H1 (cell line): ENCODE data around the gene PSPN. TPM values are rescaled to one million over a fixed set of nuclear protein-coding genes. Genes with fewer than 3 reads are reported as not detected.

Experiments
- BACH1 ChIP-seq: IDR thresholded peaks from 2 replicates; pipeline ENCODE4 v1.6.1; 2012; ENCODE audit warnings: low read length, improper control_type of control experiment
- polyA plus RNA-seq, 7 experiments: library from polyadenylated mRNA; depleted of rRNA in 3 of 7; stranded (reverse) in 5 of 7; unstranded in 2 of 7; fragments of >200 nt in 5 of 7; fragments of 200-250 nt in 2 of 7; gene quantifications; 1 replicate in 5 of 7; 2 replicates in 1 of 7; 4 replicates in 1 of 7; pipeline versions ENCODE4 v1.2.1 to v1.2.3, GENCODE V29; 2011 to 2013; ENCODE audit warnings: missing spikeins in 2 of 7, mixed read lengths in 2 of 7
- total RNA-seq: library from RNA; stranded (reverse); fragmentation: NEBNext Ultra II Directional; extraction: Animal tissue kit (Norgen Biotek cat#: 25700); gene quantifications from 2 replicates; pipeline ENCODE4 v1.2.1, GENCODE V29; 2021
- TF ChIP-seq, protein P1 (sequence below): fragments of 300-600 bp; sonication (generic); IDR thresholded peaks from 2 replicates; pipeline ENCODE4 v1.7.1; 2012; ENCODE audit warnings: low read length, moderate library complexity, mild to moderate bottlenecking, inconsistent platforms; ENCODE audit not compliant: insufficient replicate concordance

PSPN gene
- total and polyA plus RNA-seq, 2 of the 8 experiments (the other 6 are each of a cell fraction or from before 2014, with no cell fraction given): 1.0 to 2.1 TPM

GRCh38 chr19:6413291-6413690, 37.6 kb upstream of the PSPN start (continued):
- TF ChIP-seq, protein P1, sequence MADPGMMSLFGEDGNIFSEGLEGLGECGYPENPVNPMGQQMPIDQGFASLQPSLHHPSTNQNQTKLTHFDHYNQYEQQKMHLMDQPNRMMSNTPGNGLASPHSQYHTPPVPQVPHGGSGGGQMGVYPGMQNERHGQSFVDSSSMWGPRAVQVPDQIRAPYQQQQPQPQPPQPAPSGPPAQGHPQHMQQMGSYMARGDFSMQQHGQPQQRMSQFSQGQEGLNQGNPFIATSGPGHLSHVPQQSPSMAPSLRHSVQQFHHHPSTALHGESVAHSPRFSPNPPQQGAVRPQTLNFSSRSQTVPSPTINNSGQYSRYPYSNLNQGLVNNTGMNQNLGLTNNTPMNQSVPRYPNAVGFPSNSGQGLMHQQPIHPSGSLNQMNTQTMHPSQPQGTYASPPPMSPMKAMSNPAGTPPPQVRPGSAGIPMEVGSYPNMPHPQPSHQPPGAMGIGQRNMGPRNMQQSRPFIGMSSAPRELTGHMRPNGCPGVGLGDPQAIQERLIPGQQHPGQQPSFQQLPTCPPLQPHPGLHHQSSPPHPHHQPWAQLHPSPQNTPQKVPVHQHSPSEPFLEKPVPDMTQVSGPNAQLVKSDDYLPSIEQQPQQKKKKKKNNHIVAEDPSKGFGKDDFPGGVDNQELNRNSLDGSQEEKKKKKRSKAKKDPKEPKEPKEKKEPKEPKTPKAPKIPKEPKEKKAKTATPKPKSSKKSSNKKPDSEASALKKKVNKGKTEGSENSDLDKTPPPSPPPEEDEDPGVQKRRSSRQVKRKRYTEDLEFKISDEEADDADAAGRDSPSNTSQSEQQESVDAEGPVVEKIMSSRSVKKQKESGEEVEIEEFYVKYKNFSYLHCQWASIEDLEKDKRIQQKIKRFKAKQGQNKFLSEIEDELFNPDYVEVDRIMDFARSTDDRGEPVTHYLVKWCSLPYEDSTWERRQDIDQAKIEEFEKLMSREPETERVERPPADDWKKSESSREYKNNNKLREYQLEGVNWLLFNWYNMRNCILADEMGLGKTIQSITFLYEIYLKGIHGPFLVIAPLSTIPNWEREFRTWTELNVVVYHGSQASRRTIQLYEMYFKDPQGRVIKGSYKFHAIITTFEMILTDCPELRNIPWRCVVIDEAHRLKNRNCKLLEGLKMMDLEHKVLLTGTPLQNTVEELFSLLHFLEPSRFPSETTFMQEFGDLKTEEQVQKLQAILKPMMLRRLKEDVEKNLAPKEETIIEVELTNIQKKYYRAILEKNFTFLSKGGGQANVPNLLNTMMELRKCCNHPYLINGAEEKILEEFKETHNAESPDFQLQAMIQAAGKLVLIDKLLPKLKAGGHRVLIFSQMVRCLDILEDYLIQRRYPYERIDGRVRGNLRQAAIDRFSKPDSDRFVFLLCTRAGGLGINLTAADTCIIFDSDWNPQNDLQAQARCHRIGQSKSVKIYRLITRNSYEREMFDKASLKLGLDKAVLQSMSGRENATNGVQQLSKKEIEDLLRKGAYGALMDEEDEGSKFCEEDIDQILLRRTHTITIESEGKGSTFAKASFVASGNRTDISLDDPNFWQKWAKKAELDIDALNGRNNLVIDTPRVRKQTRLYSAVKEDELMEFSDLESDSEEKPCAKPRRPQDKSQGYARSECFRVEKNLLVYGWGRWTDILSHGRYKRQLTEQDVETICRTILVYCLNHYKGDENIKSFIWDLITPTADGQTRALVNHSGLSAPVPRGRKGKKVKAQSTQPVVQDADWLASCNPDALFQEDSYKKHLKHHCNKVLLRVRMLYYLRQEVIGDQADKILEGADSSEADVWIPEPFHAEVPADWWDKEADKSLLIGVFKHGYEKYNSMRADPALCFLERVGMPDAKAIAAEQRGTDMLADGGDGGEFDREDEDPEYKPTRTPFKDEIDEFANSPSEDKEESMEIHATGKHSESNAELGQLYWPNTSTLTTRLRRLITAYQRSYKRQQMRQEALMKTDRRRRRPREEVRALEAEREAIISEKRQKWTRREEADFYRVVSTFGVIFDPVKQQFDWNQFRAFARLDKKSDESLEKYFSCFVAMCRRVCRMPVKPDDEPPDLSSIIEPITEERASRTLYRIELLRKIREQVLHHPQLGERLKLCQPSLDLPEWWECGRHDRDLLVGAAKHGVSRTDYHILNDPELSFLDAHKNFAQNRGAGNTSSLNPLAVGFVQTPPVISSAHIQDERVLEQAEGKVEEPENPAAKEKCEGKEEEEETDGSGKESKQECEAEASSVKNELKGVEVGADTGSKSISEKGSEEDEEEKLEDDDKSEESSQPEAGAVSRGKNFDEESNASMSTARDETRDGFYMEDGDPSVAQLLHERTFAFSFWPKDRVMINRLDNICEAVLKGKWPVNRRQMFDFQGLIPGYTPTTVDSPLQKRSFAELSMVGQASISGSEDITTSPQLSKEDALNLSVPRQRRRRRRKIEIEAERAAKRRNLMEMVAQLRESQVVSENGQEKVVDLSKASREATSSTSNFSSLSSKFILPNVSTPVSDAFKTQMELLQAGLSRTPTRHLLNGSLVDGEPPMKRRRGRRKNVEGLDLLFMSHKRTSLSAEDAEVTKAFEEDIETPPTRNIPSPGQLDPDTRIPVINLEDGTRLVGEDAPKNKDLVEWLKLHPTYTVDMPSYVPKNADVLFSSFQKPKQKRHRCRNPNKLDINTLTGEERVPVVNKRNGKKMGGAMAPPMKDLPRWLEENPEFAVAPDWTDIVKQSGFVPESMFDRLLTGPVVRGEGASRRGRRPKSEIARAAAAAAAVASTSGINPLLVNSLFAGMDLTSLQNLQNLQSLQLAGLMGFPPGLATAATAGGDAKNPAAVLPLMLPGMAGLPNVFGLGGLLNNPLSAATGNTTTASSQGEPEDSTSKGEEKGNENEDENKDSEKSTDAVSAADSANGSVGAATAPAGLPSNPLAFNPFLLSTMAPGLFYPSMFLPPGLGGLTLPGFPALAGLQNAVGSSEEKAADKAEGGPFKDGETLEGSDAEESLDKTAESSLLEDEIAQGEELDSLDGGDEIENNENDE: no peak
- TF ChIP-seq BACH1: no peak
